HG03139 (cell line): ENCODE results near the gene DNAJC30.
"Not testable (repeated sequence)": the region's sequence is repeated elsewhere in the genome, so short reads cannot be mapped to it uniquely, and the experiment has no call there.

Experiments used
- ATAC-seq: cut with Tn5 transposase; IDR thresholded peaks from one replicate; pipeline ENCODE4 v1.9.1; 2021; ENCODE audit not compliant: unreplicated experiment

DNAJC30 gene

GRCh38 chr7:73683788-73684693, 788 bp upstream of the DNAJC30 start:
- peak; percentile 5 for ATAC-seq

DNA sequence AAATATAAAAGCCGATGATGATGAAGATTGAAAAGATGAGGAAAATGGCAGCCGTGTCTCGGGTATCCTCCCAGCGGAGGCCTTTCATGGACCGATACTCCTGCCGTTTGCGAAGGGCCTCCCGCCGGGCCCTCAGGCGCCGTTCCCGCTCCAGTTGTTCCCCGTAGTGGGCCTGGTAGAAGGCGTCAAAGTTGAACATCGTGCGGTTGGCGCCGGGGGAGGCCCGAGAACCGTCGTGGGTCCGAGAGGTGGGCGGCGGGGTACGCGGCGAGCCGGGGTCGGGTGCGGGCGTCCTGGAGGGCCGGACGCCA, 553 bp downstream of the DNAJC30 start:
- ATAC-seq: no peak

DNA sequence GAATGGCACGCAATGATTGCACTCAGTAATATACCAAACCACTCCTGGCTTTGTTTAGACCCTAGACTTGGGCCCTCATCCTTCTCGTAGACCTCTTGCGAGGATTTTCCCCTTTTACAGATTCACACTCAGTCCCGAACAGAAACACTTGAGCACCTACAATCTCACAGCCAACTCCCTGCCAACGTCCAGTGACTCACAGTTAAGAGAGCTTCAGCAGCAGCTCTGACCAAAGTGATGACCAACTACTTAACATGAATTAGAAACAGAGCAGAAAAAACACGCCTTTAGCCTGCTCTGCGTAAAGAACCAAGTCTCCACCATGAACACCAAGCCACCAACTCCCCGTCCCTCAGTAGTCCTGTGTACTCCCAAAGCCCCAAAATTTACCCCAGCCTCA, 2.2 kb downstream of the DNAJC30 start:
- no peak for ATAC-seq

DNA sequence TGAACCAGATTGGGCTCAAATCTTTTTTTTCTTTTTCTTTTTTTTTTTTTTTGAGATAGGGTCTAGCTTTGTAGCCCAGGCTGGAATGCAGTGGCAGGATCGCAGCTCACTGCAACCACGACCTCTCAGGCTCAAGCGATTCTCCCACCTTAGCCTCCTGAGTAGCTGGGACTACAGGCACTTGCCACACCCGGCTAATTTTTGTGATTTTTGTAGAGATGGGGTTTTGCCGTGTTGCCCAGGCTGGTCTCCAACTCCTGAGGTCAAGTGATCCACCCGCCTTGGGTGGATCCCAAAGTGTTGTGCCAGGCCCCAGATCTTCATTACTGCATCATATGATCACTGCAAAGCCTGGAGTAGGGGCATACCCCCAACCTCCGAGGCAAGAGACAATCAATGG, 2.8 kb downstream of the DNAJC30 start:
- ATAC-seq: no peak

DNA sequence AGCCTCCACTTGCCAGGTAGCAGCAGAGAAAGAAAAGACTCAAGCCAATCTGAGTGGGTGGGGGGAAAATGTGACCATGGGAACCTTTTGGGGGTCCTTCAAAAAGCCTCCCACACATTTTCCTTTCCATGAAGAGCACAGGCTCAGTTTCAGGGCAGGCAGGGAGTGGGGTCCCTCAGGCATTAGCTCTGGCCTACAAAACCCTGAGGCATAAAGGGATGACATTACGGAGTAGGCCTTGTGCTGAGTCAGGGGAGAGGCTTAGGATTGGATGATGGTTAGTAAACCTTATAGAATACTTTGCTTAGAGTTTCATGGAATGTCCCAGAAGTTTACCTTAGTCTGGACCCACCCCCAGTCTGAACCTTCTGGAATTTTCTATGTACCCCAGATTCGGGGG, 3.5 kb downstream of the DNAJC30 start:
- ATAC-seq: no peak

- ATAC-seq: no peak
These were observed 4.4 kb downstream of the DNAJC30 start for GRCh38 chr7:73678862-73679261.

- not testable (repeated sequence) for ATAC-seq
These were observed 7.2 kb downstream of the DNAJC30 start for GRCh38 chr7:73676062-73676461.

DNA sequence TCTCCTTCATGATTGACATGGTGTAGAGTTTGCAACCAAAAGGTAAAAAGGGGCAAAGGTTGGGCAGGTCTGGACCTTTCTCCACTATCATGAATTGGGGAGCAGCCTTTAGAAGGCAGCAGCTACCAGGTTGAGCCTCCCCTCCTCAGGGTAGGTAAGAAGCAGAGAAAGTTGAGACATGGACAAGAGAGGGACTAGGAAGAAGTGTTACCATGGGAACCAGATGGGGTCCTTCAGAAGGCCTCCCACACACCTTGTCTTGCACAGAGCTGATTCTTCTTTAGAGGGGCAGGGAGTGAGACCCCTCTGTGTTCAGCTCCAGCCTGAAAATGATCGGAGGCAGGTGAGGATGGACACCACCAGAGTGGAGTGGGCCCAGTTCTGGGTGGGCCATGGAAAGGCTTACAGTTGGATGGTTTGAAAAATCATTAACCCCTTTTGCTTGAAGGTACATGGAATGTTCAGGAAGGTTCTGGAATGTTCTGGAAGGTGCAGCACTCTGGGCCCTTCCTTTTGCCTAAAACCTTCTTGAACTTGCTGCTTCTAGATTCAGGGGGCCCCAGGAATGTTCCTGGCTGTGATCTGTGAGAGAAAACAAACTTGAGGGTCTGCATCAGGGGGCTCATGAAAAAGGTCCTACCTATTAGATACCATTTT, 8.7 kb downstream of the DNAJC30 start:
- ATAC-seq: no peak

DNA sequence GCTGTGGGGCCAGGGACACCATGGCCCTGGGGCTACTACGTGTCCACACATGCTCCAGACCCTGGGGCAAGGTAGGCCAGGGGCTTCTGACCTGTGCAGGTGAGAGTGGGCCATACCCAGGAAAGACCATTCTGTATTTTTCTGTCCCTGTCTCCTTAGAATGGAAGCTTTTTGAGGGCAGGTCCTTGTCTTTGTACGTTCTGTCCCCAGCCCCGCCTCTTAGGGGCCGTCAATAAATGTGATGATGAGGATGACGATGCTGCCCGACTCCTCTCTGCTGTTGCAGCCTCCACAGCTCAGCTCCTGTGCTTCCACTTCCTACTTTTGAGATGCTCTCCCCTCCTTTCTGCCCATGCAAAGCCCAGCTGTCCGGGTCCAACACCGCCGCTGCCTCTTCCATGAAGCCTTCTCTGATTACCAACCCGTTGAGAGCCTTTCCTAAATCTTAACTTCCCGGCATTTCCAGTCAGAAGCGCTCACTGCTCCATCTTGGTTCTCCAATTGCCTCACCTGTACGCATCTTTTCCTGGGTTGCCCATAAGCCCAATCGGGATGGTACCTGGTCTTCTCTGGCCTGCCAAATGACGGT, 11.3 kb downstream of the DNAJC30 start:
- ATAC-seq: no peak

DNA sequence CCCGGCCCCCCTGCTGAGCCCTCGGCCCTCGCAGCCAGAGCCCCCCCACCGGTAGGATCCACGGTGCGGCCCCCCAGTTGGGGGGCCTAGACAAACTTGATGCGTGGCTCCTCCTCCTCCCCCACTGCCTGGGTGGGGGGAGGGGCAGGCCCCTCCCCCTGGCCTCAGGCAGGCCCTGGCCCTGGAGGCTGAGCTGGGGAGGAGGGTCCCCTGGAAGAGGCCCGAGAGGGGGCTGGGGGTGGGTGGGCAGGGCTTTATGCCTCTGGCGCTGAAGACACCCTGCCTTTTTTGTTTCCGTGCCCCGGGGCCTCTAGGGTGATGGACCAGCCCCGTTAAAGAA, 12.0 kb downstream of the DNAJC30 start:
- ATAC-seq: no peak

- ATAC-seq: no peak
These were observed 13.3 kb downstream of the DNAJC30 start for GRCh38 chr7:73669858-73670385.

DNA sequence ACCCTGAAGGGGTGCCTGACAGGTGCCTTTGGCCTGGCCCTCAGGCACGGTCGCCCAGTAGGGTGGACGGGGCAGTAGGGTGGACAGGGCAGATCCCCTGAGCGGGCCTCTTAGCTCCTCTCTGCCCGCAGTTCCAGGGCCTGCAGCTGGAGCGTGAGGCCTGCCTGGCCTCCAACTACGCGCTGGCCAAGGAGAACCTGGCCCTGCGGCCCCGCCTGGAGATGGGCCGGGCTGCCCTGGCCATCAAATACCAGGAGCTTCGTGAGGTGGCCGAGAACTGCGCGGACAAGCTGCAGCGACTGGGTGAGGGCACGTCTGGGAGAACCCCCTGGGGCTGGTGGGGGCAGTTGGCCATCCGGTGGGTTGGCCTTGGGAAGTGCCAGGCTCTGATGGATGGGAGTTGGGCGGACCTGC, 14.0 kb downstream of the DNAJC30 start:
- no peak for ATAC-seq

DNA sequence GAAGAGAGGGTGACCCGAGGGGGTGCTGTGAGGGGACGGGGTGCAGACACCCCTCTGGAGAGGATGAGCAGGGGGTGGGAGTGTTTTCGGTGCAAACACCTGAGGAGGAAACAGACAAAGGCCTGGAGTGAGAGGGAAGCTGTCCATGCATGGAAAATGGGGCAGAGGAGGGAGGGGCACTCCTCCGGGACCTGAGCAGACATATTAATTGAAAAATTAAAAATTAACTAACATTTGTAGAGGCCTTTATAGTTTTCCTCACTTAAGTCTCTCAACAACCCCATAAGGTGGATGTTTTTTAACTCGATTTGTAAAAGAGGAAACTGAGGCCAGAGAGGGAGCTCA, 14.4 kb downstream of the DNAJC30 start:
- ATAC-seq: no peak

DNA sequence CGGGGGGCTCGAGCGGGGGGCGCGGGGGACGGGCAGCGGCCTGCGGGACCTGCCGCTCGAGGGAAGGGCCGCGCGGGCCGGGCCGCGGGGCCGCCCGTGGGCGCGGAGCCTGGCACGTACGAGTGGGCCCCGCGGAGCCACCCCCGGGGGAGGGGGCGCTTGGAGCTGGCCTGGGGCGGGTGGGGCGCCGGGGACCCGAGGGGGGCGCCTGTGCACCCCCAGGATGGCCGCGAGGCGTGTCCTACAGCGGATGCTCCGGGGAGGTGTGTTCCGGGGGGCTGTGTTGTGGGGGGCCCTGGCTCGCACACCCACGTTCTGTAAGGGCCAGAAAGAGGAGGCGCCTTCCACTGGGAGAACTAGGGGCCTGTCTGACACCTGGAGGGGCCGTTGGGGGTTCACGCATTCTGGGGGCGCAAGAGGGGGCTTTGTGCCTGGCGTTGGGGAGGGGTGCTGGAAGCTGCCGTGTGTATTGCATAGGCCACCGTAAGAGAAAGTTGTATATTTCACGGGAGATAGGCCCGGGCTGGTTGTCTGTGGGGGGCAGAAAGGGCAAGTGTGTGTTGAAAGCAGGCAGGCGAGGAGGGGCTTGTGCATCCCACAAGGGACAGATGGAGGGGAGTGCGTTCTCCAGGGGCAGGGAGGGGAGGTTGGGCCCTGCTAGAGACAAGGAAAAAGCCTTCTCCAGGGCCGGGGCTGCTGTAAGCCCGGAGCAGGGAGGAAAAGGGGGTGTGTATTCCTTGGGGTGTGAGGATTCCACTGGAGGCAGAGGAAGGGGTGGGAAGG, 15.0 kb downstream of the DNAJC30 start:
- ATAC-seq: no peak

- peak; percentile 96 for ATAC-seq
These were observed 15.7 kb downstream of the DNAJC30 start, which contains the start of gene VPS37D for GRCh38 chr7:73667344-73668102. Gene VPS37D, plus strand, starts transcription at chr7:73667831. Its CDS starts 128 bp downstream, at chr7:73667959.

DNA sequence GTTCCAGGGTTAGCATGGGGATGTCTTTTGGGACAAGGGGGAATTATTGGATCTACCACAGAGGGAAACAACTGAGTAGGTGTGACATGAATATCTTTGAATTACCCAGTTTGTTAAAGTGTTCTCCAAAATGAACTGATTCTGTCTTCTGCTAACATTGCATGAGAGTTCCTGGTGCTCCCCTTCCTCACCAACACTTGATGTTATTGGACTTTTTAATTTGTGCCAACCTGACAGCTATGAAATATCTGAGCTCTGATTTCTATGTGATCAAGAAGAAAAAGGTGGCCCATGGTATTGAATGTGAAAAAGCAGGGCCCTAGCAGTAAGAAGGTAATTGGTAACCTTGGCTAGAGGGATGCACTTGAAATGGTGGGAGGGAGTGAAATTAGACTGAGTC, 20.2 kb downstream of the DNAJC30 start:
- no peak for ATAC-seq

GRCh38 chr7:73660594-73660993, 22.7 kb downstream of the DNAJC30 start:
- not testable (repeated sequence) for ATAC-seq

DNA sequence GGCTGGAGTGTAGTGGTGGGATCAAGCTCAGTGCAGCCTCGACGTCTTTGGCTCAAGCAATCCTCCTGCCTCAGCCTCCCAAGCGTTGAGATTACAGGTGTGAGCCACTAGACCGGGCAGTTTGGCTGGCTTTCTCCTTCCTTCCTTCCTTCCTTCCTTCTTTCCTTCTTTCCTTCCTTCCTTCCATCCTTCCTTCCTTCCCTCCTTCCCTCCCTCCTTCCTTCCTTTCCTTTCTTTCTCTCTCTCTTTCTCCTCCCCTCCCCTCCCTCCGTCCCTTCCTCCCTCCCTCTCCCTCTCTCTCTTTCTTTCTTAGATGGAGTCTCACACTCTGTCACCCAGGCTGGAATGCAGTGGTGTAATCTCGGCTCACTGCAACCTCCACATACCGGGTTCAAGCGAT, 23.3 kb downstream of the DNAJC30 start:
- ATAC-seq: no peak

DNA sequence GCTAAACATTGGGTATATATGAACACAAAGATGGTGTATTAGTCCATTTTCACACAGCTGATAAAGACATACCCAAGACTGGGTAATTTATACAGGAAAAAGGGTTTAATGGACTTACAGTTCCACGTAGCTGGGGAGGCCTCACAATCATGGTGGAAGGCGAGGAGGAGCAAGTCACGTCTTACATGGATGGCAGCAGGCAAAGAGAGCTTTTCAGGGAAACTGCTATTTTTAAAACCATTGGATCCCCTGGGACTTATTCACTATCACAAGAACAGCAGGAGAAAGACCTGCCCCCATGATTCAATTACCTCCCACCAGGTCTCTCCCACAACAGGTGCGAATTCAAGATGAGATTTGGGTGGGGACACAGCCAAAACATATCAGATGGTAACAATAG, 27.9 kb downstream of the DNAJC30 start:
- not testable (repeated sequence) for ATAC-seq

DNA sequence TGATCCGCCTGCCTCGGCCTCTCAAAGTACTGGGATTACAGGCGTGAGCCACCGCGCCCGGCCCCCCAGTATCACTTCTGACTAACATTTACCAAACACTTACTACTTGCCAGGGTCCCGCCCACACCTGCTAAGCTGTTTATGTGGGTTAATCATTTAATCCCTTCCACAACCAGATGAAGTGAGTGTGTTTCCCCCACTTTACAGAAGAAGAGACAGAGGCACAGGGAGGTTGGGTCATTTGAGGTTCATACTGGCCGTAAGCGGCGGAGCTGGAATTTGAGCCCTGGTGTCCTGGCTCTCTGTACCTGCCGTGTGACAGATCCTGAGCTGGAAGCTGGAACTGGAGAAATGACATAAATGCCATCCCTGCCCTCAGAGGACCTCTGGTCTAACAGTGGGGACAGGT, 30.7 kb downstream of the DNAJC30 start:
- ATAC-seq: no peak

GRCh38 chr7:73650524-73650923, 32.7 kb downstream of the DNAJC30 start:
- ATAC-seq: no peak
